Superior temporal gyrus (tissue), 1 donor: ENCODE data around the gene SORCS2.

ENCODE experiments used
- DNase-seq: peaks from one replicate; pipeline ENCODE4 v3.0.0-alpha.2; 2016; ENCODE audit errors: extremely low spot score

SORCS2 gene

DNA sequence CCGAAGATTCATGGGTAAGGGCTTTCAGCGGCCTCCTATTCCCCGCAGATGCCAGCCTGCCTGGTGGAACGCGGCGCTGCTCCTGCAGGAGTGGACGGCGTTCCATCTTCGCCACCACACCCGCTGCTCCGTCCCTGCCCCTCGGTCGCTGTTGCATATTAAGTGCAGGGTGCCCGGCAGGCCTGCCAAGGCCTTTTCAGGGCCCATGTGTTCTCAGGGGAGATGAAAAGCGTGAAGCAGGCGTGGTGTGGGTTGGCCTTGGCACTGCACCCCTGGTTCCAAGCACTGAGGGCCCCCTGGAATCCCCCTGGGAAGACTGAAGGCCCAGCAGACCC lies 52.0 kb downstream of the SORCS2 start:
- DNase-seq: no peak

DNA sequence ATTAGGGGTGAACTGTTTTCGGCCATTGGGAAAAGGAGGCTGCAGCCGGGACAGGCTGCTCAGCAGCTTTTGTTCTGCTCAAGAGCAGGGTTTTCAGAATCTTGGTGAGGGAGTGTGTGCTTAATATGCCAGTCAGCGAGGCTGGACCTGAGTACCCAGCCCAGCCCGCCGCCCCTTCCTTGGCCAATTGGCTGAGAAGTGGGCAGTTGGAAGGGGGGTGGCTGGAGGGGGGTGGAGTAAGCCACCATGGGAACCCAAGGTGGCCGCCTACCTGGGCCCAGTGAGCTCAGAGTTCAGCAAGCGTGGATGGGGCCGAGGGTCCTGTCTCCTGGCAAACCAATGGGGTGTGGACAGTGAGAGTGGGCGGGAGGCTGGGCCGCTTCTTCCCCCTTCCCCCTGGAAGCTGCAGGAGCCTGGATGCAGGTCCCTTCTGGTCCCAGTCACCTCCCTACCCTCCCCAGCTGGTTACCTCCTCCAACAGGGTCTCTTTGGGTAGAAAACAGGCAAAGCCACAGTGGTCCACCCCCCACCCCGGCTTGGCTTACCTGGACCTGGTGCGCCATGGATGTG lies 52.5 kb downstream of the SORCS2 start:
- DNase-seq: no peak

DNA sequence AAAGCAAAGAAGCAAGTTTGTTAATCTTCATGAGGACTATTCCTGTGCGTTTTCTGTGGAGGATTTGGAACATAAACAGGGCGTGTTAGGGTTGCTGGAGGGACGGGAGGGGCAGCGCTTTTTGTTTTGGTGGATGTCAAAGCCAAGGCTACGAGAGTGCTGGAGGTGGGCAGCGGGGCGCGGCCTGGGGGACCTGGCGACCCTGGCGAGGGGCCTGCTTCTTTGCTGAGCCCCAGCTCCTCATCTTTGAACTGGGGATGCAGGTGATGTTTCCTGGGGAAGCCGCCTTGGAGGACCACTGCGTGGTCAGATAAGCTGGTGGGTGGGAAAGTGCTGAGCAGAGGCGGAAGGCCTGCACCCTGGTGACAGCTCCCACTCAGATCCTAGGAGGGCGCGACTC lies 55.2 kb downstream of the SORCS2 start:
- no peak for DNase-seq

DNA sequence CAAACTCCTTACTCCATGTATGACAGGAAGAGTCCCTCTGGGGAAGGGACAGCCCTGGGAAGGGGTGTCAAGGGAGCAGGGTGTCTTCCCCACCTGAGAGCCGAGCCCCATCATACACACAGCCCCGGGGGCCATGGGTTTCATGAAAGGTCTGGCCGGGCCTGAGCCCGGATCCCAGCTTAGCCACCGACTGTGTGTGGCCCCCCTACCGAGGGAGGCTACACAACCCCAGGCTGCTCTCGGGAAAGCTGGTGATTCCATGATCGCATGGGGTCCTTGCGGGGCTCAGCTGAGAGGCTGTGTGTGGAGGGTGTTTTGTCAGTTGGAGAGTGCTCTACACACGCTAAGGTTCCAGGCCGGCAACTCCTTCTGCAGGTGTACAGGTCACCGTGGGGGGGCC lies 55.6 kb downstream of the SORCS2 start:
- no peak for DNase-seq

DNA sequence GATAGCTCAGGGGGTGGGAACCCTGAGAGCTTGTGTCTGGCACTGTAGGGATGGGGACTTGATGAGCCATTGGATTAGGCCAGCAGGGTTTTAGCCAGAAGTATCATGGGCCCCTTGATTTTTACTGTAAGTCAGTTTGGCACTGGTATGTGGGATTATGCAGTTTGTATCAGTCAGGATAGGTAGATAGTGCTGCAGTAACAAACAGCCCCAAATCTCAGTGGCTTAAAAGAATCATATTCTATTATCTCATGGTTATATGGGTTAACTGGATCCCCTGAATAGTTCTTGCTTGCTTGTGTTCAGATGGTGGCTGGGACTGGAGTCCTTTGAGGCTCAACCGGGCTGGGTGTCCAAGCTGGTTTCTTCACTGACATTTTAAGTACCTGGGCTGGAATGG lies 56.5 kb downstream of the SORCS2 start:
- DNase-seq: no peak

DNA sequence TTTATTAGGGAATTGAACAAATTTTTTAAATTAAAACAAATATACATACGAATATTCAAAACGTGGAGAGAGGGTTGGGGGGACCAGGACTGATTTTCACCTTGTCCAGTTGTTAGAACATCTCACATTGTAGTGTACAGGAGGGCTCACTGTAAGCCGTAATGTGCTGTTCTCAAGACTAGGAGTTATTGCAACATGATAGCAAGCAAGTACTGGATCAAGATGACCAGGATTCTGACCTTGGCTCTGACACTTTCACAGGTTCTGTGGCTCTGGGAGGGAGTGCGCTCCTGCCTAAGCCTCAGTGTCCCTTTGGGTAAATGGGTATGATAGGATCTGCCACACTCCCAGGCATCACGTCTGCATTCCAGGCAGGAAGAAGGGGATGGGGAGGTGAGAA lies 59.0 kb downstream of the SORCS2 start:
- no peak for DNase-seq

DNA sequence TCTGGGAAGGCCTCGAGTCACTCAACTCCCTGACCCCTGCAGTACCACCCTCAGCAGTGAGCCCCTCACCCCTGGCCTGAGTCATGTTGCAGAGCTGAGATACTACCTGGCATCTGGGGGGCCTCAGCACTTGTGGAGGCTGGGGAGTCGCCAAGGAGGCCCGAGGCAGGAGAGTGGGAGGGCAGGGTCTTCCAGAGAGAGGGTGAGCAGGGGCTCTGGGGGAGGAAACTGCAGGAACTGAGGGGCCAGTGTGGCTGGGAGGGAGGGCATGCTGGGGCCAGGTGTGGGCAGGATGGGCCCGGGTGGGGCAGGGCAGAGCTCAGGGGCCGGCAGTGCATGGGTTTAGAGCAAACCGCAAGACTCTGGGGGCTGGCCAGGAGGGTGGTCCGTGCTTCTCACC lies 59.7 kb downstream of the SORCS2 start:
- DNase-seq: no peak

DNA sequence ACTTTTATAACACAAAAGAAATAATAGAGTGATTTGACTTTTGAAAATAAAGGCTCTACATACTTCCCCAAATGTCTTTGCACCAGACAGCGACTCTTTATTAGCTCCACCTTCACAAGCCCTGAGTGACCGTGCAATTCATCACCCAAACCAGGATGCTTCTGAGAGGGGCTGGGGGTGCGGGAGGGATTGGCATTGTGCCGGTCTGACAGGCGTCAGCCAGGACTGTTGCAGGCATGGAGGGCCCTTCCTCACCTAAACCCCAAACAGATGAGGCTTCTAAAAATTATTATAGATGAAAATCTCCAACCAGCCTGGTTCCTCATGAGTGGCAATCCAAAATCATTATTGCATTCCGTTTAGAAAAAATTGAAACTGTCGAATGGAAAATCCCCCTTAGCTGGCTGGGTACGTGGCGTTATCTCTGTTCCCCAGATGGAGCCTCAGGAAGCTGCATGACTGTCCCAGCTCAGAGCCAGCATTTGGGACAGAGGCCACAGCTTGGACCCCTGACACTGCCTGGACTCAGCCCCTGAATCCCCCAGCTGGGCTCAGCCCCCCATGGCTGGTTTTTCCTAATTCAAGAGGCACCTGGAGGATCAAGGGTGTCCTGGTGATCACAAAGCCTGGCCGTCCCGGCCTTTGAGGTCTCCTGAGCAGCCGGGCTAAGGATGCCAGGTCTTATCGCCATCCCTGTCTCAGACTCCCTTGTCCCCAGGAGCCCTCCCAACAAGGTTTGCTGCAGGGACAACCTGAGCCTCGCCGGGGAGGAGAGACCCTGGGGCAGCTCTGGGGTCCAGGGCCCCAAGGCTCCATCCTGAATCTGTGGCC lies 60.4 kb downstream of the SORCS2 start:
- no peak for DNase-seq

DNA sequence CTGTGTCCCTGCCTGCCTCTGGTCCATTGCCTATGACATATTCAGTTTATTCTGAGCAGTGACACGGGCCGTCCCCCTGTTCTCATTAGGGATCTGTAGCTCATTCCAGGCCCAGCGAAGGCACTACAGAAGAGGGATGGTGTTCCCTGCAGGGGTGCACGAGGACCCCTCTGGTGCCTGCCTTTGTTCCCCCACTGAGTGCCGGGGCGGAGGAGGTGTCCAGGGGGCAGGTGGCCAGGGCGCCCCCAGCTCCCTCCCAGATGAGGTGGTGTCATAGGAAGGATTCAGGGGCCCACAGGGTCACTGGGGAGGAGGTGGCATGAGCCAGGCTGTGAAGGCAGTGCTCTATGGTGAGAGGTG lies 61.0 kb downstream of the SORCS2 start:
- DNase-seq: no peak

DNA sequence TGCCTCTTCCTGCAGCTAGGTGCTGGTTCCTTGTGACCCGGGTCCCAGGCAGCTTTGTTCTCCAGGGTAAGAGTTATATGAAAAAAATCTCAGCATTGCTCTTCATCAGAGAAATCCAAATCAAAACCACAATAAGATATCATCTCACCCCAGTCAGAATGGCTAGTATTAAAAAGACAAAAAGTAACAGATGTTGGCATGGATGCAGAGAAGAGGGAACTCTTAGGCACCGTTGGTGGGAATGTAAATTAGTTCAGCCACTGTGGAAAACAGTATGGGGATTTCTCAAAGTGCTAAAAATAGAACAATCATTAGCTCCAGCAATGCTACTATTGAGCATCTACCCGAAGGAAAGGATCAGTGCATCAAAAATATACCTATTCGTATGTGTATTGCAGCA lies 61.5 kb downstream of the SORCS2 start:
- no peak for DNase-seq

DNA sequence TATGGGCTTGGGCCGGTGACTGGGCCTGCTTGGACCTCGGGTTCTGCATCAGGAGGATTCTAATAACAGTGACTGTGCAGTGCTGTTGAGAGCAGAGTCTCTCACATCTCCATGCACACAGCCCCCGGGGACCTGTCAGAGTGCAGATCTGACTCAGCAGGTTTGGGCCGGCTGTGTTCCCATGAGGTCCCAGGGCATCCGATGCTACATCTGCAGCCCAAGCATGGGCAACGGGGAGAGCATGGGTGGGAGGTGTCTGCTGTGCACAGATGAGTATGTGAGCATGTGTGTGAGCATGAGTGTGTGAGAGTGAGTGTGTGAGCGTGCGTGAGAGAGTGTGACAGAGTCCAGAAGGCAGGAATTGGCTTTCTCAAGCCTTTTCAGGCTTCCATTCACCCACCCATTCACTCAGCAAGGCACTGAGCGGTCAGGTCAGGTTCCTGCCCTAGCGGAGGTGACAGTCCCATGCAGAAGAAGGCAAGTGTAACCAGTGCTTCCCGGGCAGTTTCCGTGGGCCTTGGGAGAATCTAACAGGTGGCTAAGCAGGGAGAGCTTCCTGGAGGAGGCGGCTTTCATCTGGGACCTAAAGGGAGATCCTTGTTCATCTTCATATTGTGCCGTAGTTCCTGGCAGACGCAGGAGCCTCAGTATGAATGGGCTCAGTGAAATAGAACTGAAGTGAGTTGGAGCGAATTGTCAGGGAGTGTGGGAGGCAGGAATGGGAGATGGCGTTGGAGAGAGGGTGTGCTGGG lies 62.6 kb downstream of the SORCS2 start:
- DNase-seq: no peak

DNA sequence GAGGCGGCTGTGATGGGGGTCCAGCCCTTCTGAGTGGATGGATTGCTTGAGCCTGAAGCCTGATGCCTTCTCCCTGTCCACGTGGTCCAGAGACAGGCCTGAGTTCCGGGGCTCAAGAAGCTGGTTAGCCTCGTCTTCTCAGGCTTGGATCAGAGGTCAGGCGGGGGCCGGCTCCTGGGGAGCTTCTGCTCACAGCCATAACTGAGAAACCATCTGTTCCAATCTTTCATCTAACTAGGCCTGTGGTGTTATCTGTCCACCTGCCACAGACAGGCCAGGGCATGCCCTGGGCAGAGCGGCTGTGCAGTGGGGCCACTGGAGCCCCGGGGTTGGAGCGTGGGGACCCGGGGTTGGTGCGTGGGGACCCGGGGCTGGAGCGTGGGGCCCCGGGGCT lies 63.1 kb downstream of the SORCS2 start:
- DNase-seq: no peak

DNA sequence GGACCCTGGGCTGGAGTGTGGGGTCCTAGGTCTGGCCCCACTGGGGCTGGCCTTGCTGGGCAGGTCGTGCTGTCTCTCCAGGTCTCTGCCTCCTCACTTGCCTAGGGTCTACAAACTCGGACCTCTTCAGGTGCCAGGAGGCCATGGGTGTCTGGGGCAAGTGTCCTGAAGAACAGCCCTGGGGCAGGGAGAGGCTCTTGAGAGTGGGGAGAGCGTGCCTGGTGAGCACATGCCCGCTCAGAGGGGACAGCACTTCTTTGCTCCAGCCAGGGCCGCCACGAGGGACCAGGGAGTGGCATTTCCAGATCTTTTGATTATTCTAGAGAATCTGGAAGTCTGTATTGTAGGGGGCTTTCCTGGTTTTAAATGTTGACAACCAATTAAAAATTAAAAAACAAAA lies 63.7 kb downstream of the SORCS2 start:
- no peak for DNase-seq

DNA sequence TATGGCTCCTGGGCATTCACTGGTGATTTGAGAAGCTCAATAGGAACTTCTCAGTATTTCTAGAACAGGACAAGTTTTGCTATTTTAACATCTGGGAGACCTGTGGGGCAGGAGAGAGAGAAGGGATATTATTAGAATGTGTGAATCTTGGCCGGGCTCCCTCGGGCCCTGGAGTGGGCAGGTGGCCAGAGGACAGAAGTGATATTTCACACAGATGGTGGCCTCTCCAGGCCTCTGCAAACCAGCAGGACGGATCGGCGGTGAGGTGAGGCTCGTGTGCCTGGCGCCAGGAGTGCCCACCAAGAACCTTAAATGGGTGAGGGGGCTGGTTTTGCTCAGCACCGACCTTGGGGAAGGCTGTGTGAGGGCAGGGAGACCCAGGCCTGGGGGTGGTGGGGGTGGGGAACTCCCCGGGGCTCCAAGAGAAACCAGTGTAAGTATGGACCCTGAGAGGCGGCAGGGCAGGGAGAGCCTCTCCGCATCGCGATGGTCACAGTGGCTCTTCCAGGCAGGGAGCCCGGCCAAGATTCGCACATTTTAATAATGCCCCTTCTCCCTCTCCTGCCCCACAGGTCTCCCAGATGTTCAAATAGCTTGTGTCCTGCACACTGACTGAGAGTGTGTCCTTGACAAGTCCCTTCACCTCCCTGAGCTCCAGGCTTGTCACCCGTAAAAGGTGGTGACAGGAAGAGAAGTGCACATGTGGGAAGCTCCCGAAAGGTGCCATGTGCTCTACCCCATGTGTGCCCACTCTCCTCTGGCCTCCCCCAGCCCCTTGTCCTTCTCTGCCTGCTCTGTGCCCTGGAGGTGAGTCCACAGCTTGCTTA lies 64.9 kb downstream of the SORCS2 start:
- DNase-seq: no peak

DNA sequence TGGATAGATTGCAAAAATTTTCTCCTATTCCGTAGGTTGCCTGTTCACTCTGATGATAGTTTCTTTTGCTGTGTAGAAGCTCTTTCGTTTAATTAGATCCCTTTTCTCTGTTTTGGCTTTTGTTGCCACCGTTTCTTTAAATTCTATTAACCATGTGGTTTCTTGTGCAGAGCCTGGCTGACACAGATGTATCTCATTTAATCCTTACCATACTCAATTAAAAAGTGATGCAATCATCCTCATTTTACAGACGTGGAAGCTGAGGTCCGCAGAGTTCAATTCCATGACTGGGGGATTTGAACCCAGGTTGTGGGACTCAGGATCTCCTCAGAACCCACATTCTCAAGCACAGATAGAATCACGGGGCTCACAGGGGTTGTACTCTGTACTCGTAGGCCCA lies 66.7 kb downstream of the SORCS2 start:
- no peak for DNase-seq

DNA sequence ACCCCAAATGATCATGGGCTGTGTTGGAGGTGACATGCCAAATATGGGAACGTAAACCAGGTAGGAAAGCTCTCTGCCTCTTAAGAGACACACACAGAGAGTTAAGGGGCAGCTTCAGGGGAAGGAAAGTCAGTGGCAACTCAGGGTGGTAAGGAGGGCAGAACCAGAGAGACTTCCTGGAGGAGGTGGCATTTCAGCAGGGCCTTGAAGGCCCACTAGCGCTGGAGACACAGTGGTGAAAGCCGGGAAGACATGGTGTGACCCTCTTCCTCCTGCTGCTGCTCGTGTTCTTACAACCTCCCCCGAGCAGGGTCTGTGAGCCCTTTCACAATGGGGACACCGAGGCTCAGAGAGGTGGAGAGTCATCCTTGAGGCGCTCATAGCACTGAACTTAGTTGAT lies 68.2 kb downstream of the SORCS2 start:
- no peak for DNase-seq

DNA sequence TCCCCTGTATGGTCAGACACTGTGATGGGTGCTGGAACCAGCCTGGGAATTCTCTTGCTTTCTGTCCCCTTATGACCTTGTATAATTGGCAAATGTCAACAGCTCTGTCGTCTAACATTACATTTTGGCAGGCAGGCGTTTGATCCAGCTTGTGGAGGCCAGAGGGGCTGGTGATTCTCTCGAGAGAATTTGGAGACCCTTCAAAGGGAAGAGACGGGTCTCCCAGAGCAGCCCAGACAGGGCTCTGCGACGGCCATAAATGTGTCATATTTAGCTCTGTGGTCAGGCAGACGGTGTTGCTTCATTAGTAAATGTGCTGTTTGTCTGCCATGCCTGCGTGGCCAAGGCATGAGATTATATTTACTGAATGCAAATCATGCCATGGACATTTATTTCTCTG lies 68.7 kb downstream of the SORCS2 start:
- no peak for DNase-seq

DNA sequence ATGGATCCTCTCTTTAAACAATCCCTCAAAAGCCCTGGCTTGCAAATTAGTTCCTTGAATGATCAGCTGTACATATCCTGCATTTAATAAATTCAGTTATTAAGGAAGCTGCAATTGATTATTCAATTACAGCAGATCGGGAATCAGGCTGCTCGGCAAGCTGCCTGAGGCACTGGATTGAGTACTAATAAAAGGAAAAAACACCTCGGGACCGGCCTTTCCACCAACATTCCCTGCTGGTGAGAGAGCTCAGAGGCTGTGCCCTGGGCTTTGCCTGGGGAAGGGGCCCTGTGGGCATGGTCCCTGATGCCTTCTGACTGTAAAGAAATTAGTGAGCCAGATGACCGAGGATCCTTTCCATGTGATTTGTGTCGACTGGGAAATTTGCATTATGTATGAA lies 69.2 kb downstream of the SORCS2 start:
- DNase-seq: no peak

DNA sequence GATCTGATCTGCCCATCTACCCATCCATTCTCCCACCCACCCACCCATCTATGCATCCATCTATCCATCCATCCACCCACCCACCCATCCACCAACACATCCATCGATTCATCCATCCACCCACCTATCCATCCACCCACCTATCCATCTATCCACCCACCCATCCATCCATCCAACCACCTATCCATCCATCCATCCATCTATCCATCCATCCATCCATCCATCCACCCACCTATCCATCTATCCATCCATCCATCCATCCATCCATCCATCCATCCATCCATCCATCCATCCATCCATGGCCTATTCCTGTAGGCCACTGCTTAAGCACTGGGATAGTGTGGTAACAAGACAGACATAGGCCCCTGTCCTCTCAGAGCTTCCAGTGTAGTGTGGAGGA lies 69.8 kb downstream of the SORCS2 start:
- DNase-seq: no peak

DNA sequence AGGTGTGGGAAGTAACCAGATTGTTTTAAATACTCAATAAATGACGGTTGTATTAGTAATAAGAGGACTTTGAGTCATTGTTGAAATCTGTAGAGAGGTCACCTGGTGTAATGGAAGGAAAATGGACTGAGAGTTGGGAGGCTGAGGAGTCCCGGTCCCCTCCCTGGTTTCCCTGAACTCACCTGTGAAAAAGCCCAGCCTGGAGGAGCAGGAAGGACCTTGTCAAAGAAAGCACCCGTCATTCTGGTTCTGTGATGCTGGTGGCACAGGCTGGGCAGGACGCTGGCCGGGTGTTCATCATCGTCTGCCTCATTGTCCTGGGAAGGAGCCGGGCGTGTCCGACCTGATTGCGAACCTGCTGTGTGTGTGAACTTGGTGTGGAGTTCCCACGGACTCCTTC lies 70.8 kb downstream of the SORCS2 start:
- DNase-seq: no peak

DNA sequence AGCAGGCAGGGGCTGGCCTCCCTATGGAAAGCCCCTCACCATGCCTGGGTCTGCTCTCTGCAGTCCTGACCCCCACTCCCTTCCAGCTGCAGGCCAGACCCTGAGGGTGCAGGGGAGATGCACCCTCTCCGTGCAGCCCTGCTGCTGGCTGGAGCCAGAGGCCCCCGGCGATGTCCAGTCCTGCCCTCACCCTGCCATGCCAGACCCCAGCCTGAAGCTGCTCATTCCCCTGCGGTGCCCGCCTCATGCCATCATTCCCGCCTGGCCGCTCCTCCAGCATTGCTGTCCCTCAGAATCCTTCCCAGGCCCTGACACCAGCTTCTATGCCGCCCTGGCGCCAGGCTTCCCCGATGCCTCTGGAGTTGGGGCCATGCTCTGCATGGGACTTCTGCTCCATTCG lies 72.4 kb downstream of the SORCS2 start:
- DNase-seq: no peak

DNA sequence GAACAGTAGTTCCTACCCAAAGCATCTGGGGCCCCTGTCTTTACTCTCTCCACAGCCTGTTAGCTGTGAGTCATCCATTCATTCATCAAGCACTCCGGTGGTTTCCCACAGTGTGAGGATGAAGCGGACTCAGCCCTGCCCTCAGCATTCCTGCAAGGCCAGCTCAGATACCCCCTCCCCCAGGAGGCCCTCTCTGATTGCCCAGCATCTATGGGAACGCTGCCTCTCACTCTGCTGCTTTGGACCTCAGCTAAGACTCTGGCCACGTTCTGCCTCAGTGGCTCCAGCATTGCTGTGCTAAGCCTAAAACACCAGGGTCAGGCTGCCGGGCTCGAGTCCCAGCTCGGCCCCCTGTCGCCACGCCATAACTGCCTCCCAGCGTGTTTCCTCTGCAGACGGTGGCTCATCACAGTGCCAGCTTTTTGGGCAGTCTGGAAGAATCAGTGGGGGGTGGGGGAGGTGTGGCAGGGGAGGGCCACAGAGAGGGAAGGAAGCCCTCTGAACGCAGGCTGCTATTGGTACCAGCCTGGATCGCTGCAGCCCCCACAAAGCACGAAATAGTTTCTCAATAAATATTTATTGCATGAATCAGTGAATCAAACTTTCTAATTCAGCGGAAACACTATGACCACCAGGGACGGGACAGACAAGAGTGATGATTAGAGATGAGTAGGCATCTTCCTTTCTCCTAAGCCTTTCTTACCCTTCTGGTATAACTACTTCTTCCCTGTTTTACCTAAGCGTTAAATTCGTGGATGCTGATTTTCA lies 74.4 kb downstream of the SORCS2 start:
- no peak for DNase-seq
